Endothelial cell of umbilical vein (primary cell): ENCODE data around the gene CD83. TPM values are rescaled to one million over a fixed set of nuclear protein-coding genes. Genes with fewer than 3 reads are reported as not detected.

Experiments used
- BruUV-seq: library from RNA; stranded (reverse); fragments of 400-500 nt; replicated peaks from 2 replicates; lab custom pipeline; 2021; lab: Mats Ljungman, UMichigan
- CTCF ChIA-PET: fragments of 300-600, 350-600 bp; sonication (Branson Sonifier 250); formaldehyde crosslinking; loops from one replicate; lab custom pipeline; 2021; ENCODE audit warnings: antibody characterized with exemption, inconsistent platforms; lab: Charles Lee
- POLR2A ChIA-PET: fragments of 300-600, 350-600 bp; sonication (Branson Sonifier 250); formaldehyde crosslinking; loops from one replicate; lab custom pipeline; 2021; ENCODE audit warnings: antibody characterized with exemption, inconsistent platforms; lab: Charles Lee
- DNase-seq: peaks from one replicate; pipeline ENCODE4 v3.0.0-alpha.2; 2011; ENCODE audit warnings: low read depth, low spot score
- FAIRE-seq: peaks from 2 replicates; lab custom pipeline; 2011; peaks lifted over from hg19 to GRCh38; lab: Jason Lieb, UNC
- H2AFZ ChIP-seq: 2 replicates; pipeline ENCODE4 v1.6.0; 2012; ENCODE audit warnings: low read depth, low read length, control low read depth, inconsistent platforms
- H3K27ac ChIP-seq: 2 replicates; pipeline ENCODE4 v1.5.1; 2011; ENCODE audit warnings: low read depth, mild to moderate bottlenecking, control low read depth, low read length, moderate library complexity; ENCODE audit not compliant: insufficient read depth
- H3K27me3 ChIP-seq, 2 experiments: 2 replicates each; pipeline versions ENCODE4 v1.6.0 to v1.6.1; 2011; ENCODE audit warnings: low read length in 2 of 2, mixed read lengths in 1 of 2; ENCODE audit not compliant: control insufficient read depth in 2 of 2, insufficient read depth in 2 of 2
- H3K36me3 ChIP-seq, 2 experiments: 2 replicates in 1 of 2; 3 replicates in 1 of 2; pipeline ENCODE4 v1.5.1; 2011; ENCODE audit warnings: low read length in 2 of 2, mild to moderate bottlenecking in 1 of 2, moderate library complexity in 1 of 2; ENCODE audit not compliant: control insufficient read depth in 2 of 2, insufficient read depth in 2 of 2; ENCODE audit errors: extremely low read depth in 1 of 2
- H3K4me1 ChIP-seq: 3 replicates; pipeline ENCODE4 v1.5.1; 2011; ENCODE audit warnings: mild to moderate bottlenecking, low read length; ENCODE audit not compliant: control insufficient read depth, insufficient read depth; ENCODE audit errors: extremely low read depth
- H3K4me2 ChIP-seq: 2 replicates; pipeline ENCODE4 v1.6.1; 2011; ENCODE audit warnings: low read length, control low read depth, mixed read lengths; ENCODE audit not compliant: insufficient read depth
- H3K4me3 ChIP-seq, 3 experiments: fragments of 200-600 bp in 1 of 3; sonication (generic), shearing (Covaris generic) in 1 of 3; replicated peaks in 1 of 3; 2 replicates each; pipeline ENCODE4 v1.5.1; 2011 to 2016; ENCODE audit warnings: control low read depth in 3 of 3, low read length in 3 of 3, mild to moderate bottlenecking in 2 of 3, inconsistent platforms in 1 of 3, low read depth in 1 of 3, moderate library complexity in 1 of 3; ENCODE audit not compliant: insufficient read depth in 1 of 3
- H3K79me2 ChIP-seq: 2 replicates; pipeline ENCODE4 v1.6.0; 2012; ENCODE audit warnings: low read length, inconsistent platforms; ENCODE audit not compliant: control insufficient read depth, insufficient read depth
- H3K9ac ChIP-seq: replicated peaks from 2 replicates; pipeline ENCODE3; 2011; ENCODE audit warnings: low read length, control low read depth; ENCODE audit not compliant: insufficient read depth; ENCODE audit errors: extremely low read depth
- H3K9me1 ChIP-seq: replicated peaks from 3 replicates; pipeline ENCODE4 v1.6.0; 2011; ENCODE audit warnings: mild to moderate bottlenecking, low read length; ENCODE audit not compliant: control insufficient read depth, insufficient read depth; ENCODE audit errors: extremely low read depth
- H3K9me3 ChIP-seq: replicated peaks from 2 replicates; pipeline ENCODE4 v1.5.1; 2012; ENCODE audit warnings: low read length, inconsistent platforms; ENCODE audit not compliant: control insufficient read depth, insufficient read depth
- H4K20me1 ChIP-seq: replicated peaks from 2 replicates; pipeline ENCODE3; 2011; ENCODE audit warnings: mild to moderate bottlenecking, low read length; ENCODE audit not compliant: control insufficient read depth, insufficient read depth; ENCODE audit errors: extremely low read depth
- EZH2 ChIP-seq: IDR thresholded peaks from 2 replicates; pipeline ENCODE4 v1.6.1; 2012; ENCODE audit warnings: borderline replicate concordance, low read depth, mild to moderate bottlenecking, moderate library complexity, low read length, inconsistent platforms; ENCODE audit not compliant: severe bottlenecking
- FOS ChIP-seq: IDR thresholded peaks from 2 replicates; pipeline ENCODE4 v1.6.1; 2011; ENCODE audit warnings: mild to moderate bottlenecking, low read length, moderate library complexity, borderline replicate concordance; ENCODE audit not compliant: insufficient read depth
- GATA2 ChIP-seq: IDR thresholded peaks from 2 replicates; pipeline ENCODE4 v1.7.0; 2011; ENCODE audit warnings: low read depth, mild to moderate bottlenecking, moderate library complexity, mixed read lengths, low read length; ENCODE audit not compliant: insufficient read length, insufficient read depth
- JUN ChIP-seq: IDR thresholded peaks from 2 replicates; pipeline ENCODE4 v1.6.1; 2011; ENCODE audit warnings: borderline replicate concordance, low read depth; ENCODE audit not compliant: insufficient read length, insufficient read depth
- MYC ChIP-seq: IDR thresholded peaks from one replicate; pipeline ENCODE4 v1.6.1; 2011; ENCODE audit warnings: mild to moderate bottlenecking, low read depth, low read length
- POLR2A ChIP-seq: IDR thresholded peaks from 2 replicates; pipeline ENCODE4 v1.6.1; 2012; ENCODE audit warnings: low read depth, mild to moderate bottlenecking, control low read depth, low read length
- POLR2AphosphoS5 ChIP-seq: IDR thresholded peaks from 2 replicates; pipeline ENCODE4 v1.6.1; 2012; ENCODE audit warnings: low read depth, mild to moderate bottlenecking, control low read depth, low read length, moderate library complexity; ENCODE audit not compliant: insufficient read depth
- dilution Hi-C: fragments of 300-500 bp; cut with MboI; formaldehyde crosslinking; loops from one replicate; pipeline ENCODE4 v1.15.0; 2019; ENCODE audit warnings: low sequenced_read_pairs; ENCODE audit not compliant: extremely low pct_ligation_motif_present
- intact Hi-C: fragments of 100-400 bp; cut with micrococcal nuclease; formaldehyde crosslinking; loops from one replicate; pipeline ENCODE4 v1.10.0; 2022
- polyA plus RNA-seq, 4 experiments: library from polyadenylated mRNA; depleted of rRNA in 3 of 4; stranded (reverse) in 3 of 4; unstranded in 1 of 4; fragments of >200 nt; gene quantifications; 2 replicates each; pipeline versions ENCODE4 v1.2.1 to v1.2.3, GENCODE V29; 2011 to 2012; ENCODE audit warnings: missing spikeins in 1 of 4
- total RNA-seq: library from RNA; stranded (reverse); gene quantifications from 2 replicates; pipeline ENCODE4 v1.2.3, GENCODE V29; 2021
- TF ChIP-seq, protein P1 (sequence below): IDR thresholded peaks from 2 replicates; pipeline ENCODE4 v1.6.1; 2011; ENCODE audit not compliant: insufficient read depth, insufficient read length
- TF ChIP-seq, protein P2 (sequence below), 2 donors: IDR thresholded peaks; 1 replicate in 1 of 2; 2 replicates in 1 of 2; pipeline ENCODE4 v1.5.1; 2011; ENCODE audit warnings: low read length in 2 of 2, mild to moderate bottlenecking in 2 of 2, moderate library complexity in 2 of 2, control low read depth in 1 of 2, inconsistent platforms in 1 of 2, low read depth in 1 of 2; ENCODE audit not compliant: insufficient read depth in 1 of 2; ENCODE audit errors: extremely low read depth in 1 of 2

Gene CD83
- total and polyA plus RNA-seq, 2 donors (not counting 3 experiments of a cell fraction or from before 2014, with no cell fraction given) = 0.40 to 0.46 TPM

GRCh38 chr6:14092838-14093789, 24.5 kb upstream of the CD83 start:
- Histone ChIP-seq H3K79me2 (no peaks in the 10 kb centered on the region), H3K9me1 (no peaks in the 10 kb centered on the region), H4K20me1 (no peaks in the 10 kb centered on the region), H3K4me1 (no peaks in the 10 kb centered on the region), H2AFZ (no peak overlapping the region), H3K27ac (no peak overlapping the region), H3K36me3 (no peaks in the 10 kb centered on the region), H3K4me3 (no peak overlapping the region), H3K9me3 (no peaks in the 10 kb centered on the region), H3K9ac (no peak overlapping the region), H3K4me2 (no peak overlapping the region), H3K27me3 (no peaks in the 10 kb centered on the region)
- intact Hi-C loops (no loop called here), dilution Hi-C loops (no loop called here)
- FAIRE-seq (no peak), DNase-seq (no peak)
- BruUV-seq = no TSS peak
- TF ChIP-seq JUN = no peak
- no peak for TF ChIP-seq FOS
- no peak for TF ChIP-seq POLR2A
- TF ChIP-seq GATA2 = no peak
- TF ChIP-seq MYC = no peak
- TF ChIP-seq, protein P1, sequence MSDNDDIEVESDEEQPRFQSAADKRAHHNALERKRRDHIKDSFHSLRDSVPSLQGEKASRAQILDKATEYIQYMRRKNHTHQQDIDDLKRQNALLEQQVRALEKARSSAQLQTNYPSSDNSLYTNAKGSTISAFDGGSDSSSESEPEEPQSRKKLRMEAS = no peak
- TF ChIP-seq POLR2AphosphoS5 = no peak
- TF ChIP-seq, protein P2, sequence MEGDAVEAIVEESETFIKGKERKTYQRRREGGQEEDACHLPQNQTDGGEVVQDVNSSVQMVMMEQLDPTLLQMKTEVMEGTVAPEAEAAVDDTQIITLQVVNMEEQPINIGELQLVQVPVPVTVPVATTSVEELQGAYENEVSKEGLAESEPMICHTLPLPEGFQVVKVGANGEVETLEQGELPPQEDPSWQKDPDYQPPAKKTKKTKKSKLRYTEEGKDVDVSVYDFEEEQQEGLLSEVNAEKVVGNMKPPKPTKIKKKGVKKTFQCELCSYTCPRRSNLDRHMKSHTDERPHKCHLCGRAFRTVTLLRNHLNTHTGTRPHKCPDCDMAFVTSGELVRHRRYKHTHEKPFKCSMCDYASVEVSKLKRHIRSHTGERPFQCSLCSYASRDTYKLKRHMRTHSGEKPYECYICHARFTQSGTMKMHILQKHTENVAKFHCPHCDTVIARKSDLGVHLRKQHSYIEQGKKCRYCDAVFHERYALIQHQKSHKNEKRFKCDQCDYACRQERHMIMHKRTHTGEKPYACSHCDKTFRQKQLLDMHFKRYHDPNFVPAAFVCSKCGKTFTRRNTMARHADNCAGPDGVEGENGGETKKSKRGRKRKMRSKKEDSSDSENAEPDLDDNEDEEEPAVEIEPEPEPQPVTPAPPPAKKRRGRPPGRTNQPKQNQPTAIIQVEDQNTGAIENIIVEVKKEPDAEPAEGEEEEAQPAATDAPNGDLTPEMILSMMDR (IDR thresholded peaks at IDR 0.05; ENCODE audit: extremely low read depth in 1 of 2, insufficient read depth in 1 of 2, low read depth in 1 of 2, low read length in 2 of 2) = no peak
- TF ChIP-seq EZH2 = no peak
- ChIA-PET POLR2A (no interaction called here), CTCF (no interaction called here)
